GM12865 (cell line): Measurements from ENCODE around the gene SLC43A2.

Experiments
- DNase-seq: peaks from one replicate; pipeline ENCODE4 v3.0.0; 2010; ENCODE audit warnings: low read depth
- H3K4me3 ChIP-seq: 2 replicates; pipeline ENCODE4 v1.5.1; 2011; ENCODE audit warnings: mild to moderate bottlenecking, low read depth, low read length, control low read depth
- CTCF ChIP-seq: IDR thresholded peaks from 2 replicates; pipeline ENCODE4 v1.5.1; 2011; ENCODE audit warnings: low read length, control low read depth, low read depth, inconsistent platforms; ENCODE audit not compliant: insufficient read depth; ENCODE audit errors: missing control alignments

SLC43A2 gene

GRCh38 chr17:1640329-1641064 is 11.9 kb upstream of the SLC43A2 start:
- no peak for TF ChIP-seq CTCF
- no peak overlapping the region for H3K4me3 ChIP-seq
- DNase-seq: no peak

GRCh38 chr17:1639549-1640180 is 11.0 kb upstream of the SLC43A2 start:
- TF ChIP-seq CTCF: no peak
- no peak for DNase-seq
- H3K4me3 ChIP-seq: no peak overlapping the region

GRCh38 chr17:1638624-1639300 is 10.1 kb upstream of the SLC43A2 start:
- no peak overlapping the region for H3K4me3 ChIP-seq
- DNase-seq: no peak
- no peak for TF ChIP-seq CTCF

- no peak overlapping the region for H3K4me3 ChIP-seq
- no peak for TF ChIP-seq CTCF
- no peak for DNase-seq
These were observed 9.5 kb upstream of the SLC43A2 start for GRCh38 chr17:1638171-1638590.

- no peak overlapping the region for H3K4me3 ChIP-seq
- TF ChIP-seq CTCF: no peak
- DNase-seq: no peak
These were observed 8.2 kb upstream of the SLC43A2 start for GRCh38 chr17:1636732-1637285.

- no peak for DNase-seq
- TF ChIP-seq CTCF: no peak
- H3K4me3 ChIP-seq: no peak overlapping the region
These were observed 7.2 kb upstream of the SLC43A2 start for GRCh38 chr17:1635675-1636465.
